HG03442 (cell line): ENCODE results near the gene CLCNKA.

Source experiments
- ATAC-seq: cut with Tn5 transposase; IDR thresholded peaks from one replicate; pipeline ENCODE4 v1.9.1; 2021; ENCODE audit warnings: mild to moderate bottlenecking, moderate library complexity; ENCODE audit not compliant: unreplicated experiment

The CLCNKA gene

DNA sequence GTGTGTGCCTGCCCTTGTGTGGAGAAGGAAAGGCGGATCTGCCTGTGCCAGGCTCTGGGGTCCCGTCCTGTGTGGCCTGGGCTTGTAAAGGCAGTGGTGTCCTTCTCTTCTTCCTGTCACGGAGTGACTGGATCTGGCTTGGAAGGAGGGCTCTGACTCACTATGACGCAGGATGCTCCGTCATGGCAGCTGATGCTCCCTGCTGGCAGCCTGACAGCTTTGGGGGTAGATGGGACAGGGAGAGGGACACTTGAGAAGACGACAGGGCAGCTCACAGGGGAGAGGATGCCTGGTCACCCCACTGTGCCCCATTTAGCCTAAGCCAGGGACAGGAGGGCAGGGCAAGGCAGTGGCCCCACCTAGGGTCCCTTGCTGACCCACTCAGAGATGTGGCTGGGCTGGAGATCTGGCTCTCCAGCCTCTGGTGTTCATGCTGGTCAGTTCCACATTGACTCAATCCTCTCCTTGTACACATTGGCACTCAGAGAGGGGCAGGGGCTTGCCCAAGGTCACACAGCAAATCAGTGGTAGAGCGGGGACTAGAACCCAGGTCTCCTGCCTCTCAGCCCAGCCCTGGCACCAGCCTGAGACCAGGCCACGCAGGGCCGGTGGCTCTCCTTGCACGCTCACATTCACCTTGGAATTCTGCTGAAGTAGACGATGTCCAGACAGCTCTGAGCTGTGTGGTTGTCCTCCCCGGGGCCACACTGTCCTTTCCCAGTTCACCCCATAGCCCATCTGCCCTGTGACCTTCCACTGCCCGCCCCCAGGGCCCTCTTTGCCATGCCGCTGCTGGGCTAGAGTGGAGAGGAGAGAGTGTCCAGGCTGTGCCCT, 54.4 kb downstream of the CLCNKA start:
- no peak for ATAC-seq

DNA sequence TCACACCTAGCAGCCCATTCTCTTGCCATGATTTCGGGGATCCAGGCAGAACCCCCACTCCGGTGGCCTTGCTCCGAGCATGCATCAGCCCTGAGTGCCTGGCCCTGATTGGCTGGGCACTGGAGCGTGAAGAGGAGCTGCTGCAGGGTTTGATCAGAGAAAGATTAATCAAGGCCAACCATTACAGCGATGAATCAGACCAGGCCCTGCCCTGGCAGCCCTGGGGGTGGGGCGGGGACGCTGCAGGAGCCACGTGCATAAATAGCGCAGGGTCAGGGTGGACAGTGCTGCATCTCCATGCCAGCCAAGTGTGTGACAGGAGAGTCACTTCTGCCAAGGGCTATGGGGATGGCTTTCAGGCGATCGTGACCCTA, 55.0 kb downstream of the CLCNKA start:
- ATAC-seq = no peak

DNA sequence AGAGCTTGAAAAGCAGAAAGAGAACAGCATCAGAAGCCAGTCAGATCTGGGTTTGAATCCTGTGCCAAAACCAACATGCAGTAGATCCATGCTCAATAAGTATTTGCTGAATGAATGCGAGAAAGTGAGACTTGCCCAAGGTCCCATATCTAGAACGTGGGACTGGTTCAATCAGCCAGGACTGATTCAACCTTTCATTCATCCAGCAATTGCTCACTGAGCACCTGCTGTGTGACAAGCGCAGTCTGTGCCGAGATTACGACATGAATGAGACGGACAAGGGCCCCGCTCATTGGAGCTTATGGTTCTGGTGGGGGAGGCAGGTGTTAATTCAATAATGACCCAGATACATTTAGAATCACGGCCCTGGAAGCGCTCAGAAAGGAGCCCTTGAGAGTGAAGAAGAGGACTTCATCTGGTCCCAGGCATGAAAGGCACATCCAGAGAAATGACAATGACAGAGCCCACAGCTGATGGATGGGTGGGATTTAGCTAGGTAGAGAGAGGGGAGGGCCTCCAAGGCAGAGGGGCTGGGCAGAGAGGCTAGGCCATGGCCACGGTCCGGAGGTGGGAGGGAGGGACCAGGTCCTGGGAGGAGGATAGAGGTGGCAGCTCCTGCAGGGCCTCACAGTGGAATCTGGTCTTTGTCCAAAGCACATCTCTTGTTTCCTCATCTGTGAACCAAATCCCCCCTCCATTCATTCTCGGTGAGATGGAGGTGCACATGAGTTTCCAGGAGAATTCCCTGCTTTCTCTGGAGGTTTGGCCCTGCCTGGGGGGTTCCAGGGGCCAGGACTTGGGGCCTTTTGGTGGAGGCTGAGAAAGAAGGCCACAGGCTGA, 55.8 kb downstream of the CLCNKA start:
- no peak for ATAC-seq

DNA sequence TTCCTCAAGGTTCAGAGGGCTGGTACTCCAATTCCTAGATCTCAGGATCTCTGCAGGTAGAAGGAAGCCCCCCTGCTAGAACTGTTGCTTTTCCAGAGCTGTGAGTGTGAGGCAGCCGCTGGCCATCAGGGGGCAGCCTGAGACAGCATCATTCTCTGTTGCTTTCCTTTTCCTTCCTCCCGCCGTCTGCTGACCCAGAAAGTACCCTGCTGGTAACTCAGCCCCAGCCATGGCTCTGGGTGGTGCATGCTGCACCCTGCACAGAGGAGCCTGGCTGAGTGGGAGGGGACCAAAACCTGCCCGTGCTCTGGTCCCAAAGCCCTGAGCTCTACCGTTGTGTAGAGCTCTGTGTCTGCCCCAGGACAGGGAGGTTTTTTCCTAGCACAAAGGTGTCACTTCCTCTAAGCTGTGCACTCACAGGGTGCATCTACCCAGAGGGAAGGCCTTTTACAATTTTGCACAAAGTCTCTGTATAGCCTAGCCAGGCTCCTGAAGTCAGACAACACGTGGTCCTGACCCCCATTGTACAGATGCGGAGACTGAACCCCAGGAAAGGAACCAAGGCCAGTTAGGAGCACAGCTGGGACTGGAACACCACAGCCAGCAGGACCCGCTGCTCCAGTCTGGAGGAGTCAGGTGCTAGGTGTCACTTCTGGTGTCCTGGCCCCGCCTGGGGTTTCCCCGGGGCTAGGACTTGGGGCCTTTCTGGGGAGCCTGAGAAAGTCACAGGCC, 57.3 kb downstream of the CLCNKA start:
- ATAC-seq = no peak

DNA sequence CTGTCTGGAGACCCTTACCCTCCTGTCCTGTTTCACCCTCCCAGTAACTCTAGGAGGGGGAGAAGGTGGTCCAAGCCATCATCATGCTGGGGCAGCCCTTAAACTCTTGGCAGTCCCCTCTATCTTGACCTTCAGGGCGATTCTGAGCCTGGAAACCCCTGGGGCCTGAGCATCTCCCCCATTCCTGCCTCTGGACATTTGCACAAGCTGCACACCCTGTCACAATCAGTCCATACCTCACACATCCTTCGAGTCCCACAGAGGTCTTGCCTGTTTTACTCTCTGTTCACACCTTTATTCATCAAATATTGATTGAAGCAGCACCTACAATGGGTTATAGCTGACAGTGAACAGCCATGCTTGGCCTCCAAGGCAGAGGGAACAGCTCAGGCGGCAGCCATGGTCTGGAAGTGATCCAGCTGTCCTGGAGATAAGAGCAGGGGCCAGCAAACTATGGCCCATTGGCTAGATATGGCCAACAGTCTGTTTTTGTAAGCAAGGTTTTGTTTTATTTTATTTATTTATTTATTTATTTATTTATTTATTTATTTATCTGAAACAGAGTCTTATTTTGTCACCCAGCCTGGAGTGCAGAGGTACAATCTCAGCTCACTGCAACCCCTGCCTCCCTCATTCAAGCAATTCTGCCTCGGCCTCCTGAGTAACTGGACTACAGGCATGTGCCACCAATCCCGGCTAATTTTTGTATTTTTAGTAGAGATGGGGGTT, 58.8 kb downstream of the CLCNKA start:
- ATAC-seq = no peak

DNA sequence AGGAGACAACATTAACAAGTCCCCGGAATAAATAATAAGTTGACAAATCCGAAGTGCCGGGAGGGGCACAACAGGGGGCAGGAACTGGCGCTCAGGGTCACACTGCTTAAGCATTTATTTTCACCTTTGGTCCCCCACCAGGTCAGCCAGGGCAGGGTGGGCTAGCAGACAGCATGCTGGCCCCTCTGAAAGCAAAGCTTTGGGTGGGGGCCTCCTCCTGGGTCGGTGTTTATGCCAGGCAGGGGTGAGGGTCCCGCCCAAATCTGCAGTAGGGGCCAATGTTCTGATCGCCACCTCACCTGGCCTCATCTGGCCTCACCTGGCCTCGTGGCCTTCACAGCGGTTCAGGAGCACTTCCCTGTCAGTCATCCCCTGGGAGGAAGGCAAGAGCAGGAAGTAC, 59.8 kb downstream of the CLCNKA start:
- no peak for ATAC-seq

DNA sequence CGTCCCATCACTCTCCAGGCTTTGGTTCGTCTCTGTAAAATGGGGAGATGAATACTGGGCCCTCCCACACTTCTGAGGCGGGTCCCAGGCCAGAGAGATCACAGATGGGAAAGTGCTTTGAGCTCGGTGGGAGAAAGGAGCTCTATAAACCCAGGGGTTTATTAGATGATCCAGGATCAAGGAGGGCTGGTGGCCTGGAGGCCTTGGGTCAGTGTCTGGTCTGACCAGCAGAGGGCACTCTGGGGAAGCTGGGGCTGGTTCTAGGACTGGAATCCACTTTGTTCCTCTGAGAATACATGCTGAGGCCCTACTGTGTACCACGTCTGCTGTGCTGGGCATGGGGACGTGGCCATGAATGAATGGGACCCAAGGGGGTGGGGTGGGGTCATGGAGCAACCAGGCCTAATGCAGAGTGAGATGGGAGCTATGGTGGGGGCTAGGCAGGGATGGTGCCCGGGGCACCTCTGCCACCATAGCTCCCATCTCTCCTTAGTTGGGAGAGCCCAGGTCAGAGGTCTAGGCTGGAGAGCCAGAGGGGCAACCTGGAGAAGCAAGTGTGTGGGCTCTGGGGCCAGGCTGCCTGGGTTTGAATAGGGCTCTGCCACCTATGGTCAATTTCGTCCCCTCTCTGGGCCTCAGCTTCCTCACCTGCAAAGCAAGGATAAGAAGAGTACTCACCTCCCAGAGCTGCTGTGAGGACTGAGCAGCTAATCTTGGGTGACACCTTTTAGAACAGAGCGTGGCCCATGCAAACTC, 60.6 kb downstream of the CLCNKA start:
- no peak for ATAC-seq

DNA sequence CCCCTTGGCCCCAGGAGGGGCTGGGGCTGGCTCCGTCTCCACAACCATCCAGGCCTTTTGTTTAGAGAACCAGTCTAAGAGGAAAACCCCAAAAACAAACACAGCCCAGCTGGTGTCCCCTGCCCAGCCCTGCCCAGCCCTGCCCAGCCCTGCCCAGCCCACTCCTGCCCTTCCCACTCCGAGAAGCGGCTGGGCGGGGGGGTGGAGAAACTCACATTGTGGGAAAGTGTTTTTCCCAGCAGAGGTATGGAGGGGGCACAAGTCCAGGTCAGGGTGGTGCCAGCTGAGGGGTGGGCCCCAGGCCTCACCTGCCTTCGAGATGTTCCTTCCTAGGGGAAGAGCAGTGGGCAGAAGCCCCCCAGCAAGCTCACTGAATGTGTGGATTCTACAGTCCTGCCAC, 61.6 kb downstream of the CLCNKA start:
- ATAC-seq = no peak
